Natural killer cell (primary cell): ENCODE data around the gene DGCR2. TPM values are rescaled to one million over a fixed set of nuclear protein-coding genes. Genes with fewer than 3 reads are reported as not detected.
"Not testable (repeated sequence)": the region's sequence is repeated elsewhere in the genome, so short reads cannot be mapped to it uniquely, and the experiment has no call there.

Experiments
- ATAC-seq, 3 donors: fragments of 150-1000 bp in 2 of 3; fragments of 200-7000 bp in 1 of 3; cut with Tn5 transposase; 1 replicate in 1 of 3; 2 replicates in 2 of 3; pipeline ENCODE4 v1.10.0; 2021; ENCODE audit warnings: mild to moderate bottlenecking in 2 of 3, moderate library complexity in 2 of 3
- DNase-seq, 2 donors: peaks; one replicate each; pipeline versions ENCODE4 v3.0.0 to v3.0.0-alpha.2; 2013 to 2021; ENCODE audit warnings: mixed read lengths in 1 of 2
- H3K27ac ChIP-seq: one replicate; pipeline ENCODE4 v1.5.1; 2013; ENCODE audit warnings: mild to moderate bottlenecking, low read length
- H3K27me3 ChIP-seq: one replicate; pipeline ENCODE4 v1.6.1; 2013; ENCODE audit warnings: low read length; ENCODE audit not compliant: control insufficient read depth, insufficient read depth
- H3K36me3 ChIP-seq: one replicate; pipeline ENCODE4 v1.6.1; 2013; ENCODE audit warnings: low read length; ENCODE audit not compliant: control insufficient read depth, insufficient read depth
- H3K4me1 ChIP-seq: one replicate; pipeline ENCODE4 v1.6.1; 2013; ENCODE audit warnings: low read length; ENCODE audit not compliant: control insufficient read depth, insufficient read depth
- H3K4me3 ChIP-seq: one replicate; pipeline ENCODE4 v1.5.1; 2013; ENCODE audit warnings: low read length
- H3K9me3 ChIP-seq: one replicate; pipeline ENCODE4 v1.6.1; 2013; ENCODE audit warnings: low read length; ENCODE audit not compliant: control insufficient read depth, insufficient read depth
- H3K27ac Mint-ChIP-seq, 2 donors: one replicate each; pipeline ENCODE4 v1.8.0; 2022; ENCODE audit warnings: mild to moderate bottlenecking in 2 of 2, mixed read lengths in 2 of 2, moderate library complexity in 1 of 2
- H3K27me3 Mint-ChIP-seq, 2 donors: one replicate each; pipeline ENCODE4 v1.8.0; 2022; ENCODE audit warnings: low read depth in 2 of 2, mixed read lengths in 2 of 2
- H3K36me3 Mint-ChIP-seq: one replicate; pipeline ENCODE4 v1.8.0; 2022; ENCODE audit warnings: mixed read lengths
- H3K4me1 Mint-ChIP-seq, 2 donors: one replicate each; pipeline ENCODE4 v1.8.0; 2022; ENCODE audit warnings: mixed read lengths in 2 of 2
- H3K4me3 Mint-ChIP-seq: one replicate; pipeline ENCODE4 v1.8.0; 2022; ENCODE audit warnings: mild to moderate bottlenecking, moderate library complexity, mixed read lengths
- H3K9me3 Mint-ChIP-seq, 2 donors: one replicate each; pipeline ENCODE4 v1.8.0; 2022; ENCODE audit warnings: mixed read lengths in 2 of 2
- CTCF ChIP-seq: fragments of 200-600 bp; IDR thresholded peaks from one replicate; pipeline ENCODE4 v1.8.0; 2022; ENCODE audit warnings: antibody characterized with exemption
- WGBS: methylation state at CpG from one replicate; pipeline ENCODE4 v1.1.7; 2013; ENCODE audit warnings: missing lambda C conversion rate; ENCODE audit not compliant: insufficient coverage; 5-methylcytosine and 5-hydroxymethylcytosine counted together
- intact Hi-C: fragments of 100-400 bp; cut with micrococcal nuclease; formaldehyde crosslinking; loops from one replicate; pipeline ENCODE4 v1.14.2; 2022
- total RNA-seq, 4 donors: library from RNA; stranded (reverse); fragments of 120-200 nt in 1 of 4; gene quantifications; one replicate each; pipeline versions ENCODE4 v1.2.3 to v1.2.4, GENCODE V29; 2013 to 2022

Gene DGCR2
- total RNA-seq, 3 donors from 2014 or later (not counting 1 experiment from before 2014, with no cell fraction given) = 27.5 to 44.1 (median 41.3) TPM

DNA sequence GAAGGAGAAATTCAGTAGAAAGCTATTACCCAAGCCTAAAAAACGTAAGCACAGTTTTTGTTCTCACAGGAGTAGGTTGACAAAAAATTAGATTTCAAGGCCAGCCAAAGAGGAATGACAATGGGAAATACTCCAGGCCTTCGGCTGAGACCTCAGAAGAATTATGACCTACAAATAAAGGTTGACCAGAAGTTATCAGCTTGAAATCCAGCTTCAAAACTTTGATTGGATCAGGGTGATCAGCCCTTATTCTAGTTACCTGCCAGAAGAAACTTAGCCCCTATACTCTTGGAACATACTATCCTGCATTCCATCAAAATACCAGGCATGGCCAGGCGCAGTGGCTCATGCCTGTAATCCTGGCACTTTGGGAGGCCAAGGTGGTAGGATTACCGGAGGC lies 117.7 kb downstream of the DGCR2 start:
- Mint-ChIP-seq H3K27ac (no peak overlapping the region), H3K36me3 (no peaks in the 10 kb centered on the region), H3K9me3 (no peaks in the 10 kb centered on the region), H3K27me3 (peaks cover 9 to 28% of the 10 kb centered on the region in 2 donors), H3K4me1 (no peaks in the 10 kb centered on the region), H3K4me3 (no peak overlapping the region)
- no peaks in the 10 kb centered on the region for H3K4me1 ChIP-seq
- ATAC-seq (no peak), DNase-seq (no peak)
- no peak overlapping the region for H3K27ac ChIP-seq
- intact Hi-C loops = no loop called here
- TF ChIP-seq CTCF = no peak
- H3K4me3 ChIP-seq = no peak overlapping the region
- 92% methylated on average over 3 of the region's 4 CpGs for WGBS
- H3K36me3 ChIP-seq = no peaks in the 10 kb centered on the region
- no peaks in the 10 kb centered on the region for H3K9me3 ChIP-seq
- peaks cover 4% of the 10 kb centered on the region for H3K27me3 ChIP-seq

GRCh38 chr22:19003508-19003907 lies 118.7 kb downstream of the DGCR2 start:
- Mint-ChIP-seq H3K36me3 (no peaks in the 10 kb centered on the region), H3K9me3 (no peaks in the 10 kb centered on the region), H3K4me1 (no peaks in the 10 kb centered on the region), H3K4me3 (no peak overlapping the region), H3K27ac (no peak overlapping the region), H3K27me3 (peaks cover 15 to 28% of the 10 kb centered on the region in 2 donors)
- TF ChIP-seq CTCF = no peak
- Histone ChIP-seq H3K36me3 (no peaks in the 10 kb centered on the region), H3K27me3 (peaks cover 4% of the 10 kb centered on the region), H3K4me3 (no peak overlapping the region), H3K27ac (no peak overlapping the region), H3K4me1 (no peaks in the 10 kb centered on the region), H3K9me3 (no peaks in the 10 kb centered on the region)
- ATAC-seq = no peak
- intact Hi-C loops = no loop called here
- no peak for DNase-seq

- no peaks in the 10 kb centered on the region for H3K4me1 Mint-ChIP-seq
- Histone ChIP-seq H3K4me1 (no peaks in the 10 kb centered on the region), H3K27me3 (peaks cover 4% of the 10 kb centered on the region), H3K9me3 (no peaks in the 10 kb centered on the region), H3K4me3 (no peak overlapping the region), H3K36me3 (no peaks in the 10 kb centered on the region), H3K27ac (no peak overlapping the region)
- H3K36me3 Mint-ChIP-seq = no peaks in the 10 kb centered on the region
- H3K27me3 Mint-ChIP-seq = peaks cover 19 to 30% of the 10 kb centered on the region in 2 donors
- DNase-seq (no peak), ATAC-seq (no peak)
- WGBS = 70% methylated on average over 5 of the region's 5 CpGs
- H3K9me3 Mint-ChIP-seq = no peaks in the 10 kb centered on the region
- intact Hi-C loops = no loop called here
- no peak overlapping the region for H3K27ac Mint-ChIP-seq
- TF ChIP-seq CTCF = no peak
- no peak overlapping the region for H3K4me3 Mint-ChIP-seq
Observed at GRCh38 chr22:19002684-19003038, 119.6 kb downstream of the DGCR2 start.

- Histone ChIP-seq H3K36me3 (no peaks in the 10 kb centered on the region), H3K27me3 (peaks cover 2% of the 10 kb centered on the region), H3K27ac (no peak overlapping the region), H3K4me1 (no peaks in the 10 kb centered on the region), H3K4me3 (no peak overlapping the region), H3K9me3 (no peaks in the 10 kb centered on the region)
- Mint-ChIP-seq H3K4me3 (no peak overlapping the region), H3K27ac (no peak overlapping the region), H3K4me1 (no peaks in the 10 kb centered on the region), H3K36me3 (no peaks in the 10 kb centered on the region), H3K27me3 (peaks cover 19 to 43% of the 10 kb centered on the region in 2 donors), H3K9me3 (no peaks in the 10 kb centered on the region)
- no peak for TF ChIP-seq CTCF
- WGBS = 91% methylated on average over 1 of the region's 2 CpGs
- no peak for ATAC-seq
- DNase-seq = no peak
- intact Hi-C loops = no loop called here
Observed at GRCh38 chr22:19001204-19001603, 121.0 kb downstream of the DGCR2 start.

- H3K9me3 Mint-ChIP-seq, H3K27me3 ChIP-seq, H3K4me3 ChIP-seq, H3K36me3 ChIP-seq, DNase-seq, ATAC-seq, H3K9me3 ChIP-seq, H3K4me1 ChIP-seq, intact Hi-C loops, H3K36me3 Mint-ChIP-seq, H3K27ac ChIP-seq, H3K4me3 Mint-ChIP-seq, H3K4me1 Mint-ChIP-seq, H3K27ac Mint-ChIP-seq: not testable (repeated sequence)
- no CpG with 5 or more reads among the region's 2 CpGs for WGBS
- peaks cover 13 to 43% of the 10 kb centered on the region in 2 donors for H3K27me3 Mint-ChIP-seq
Observed at GRCh38 chr22:19000106-19000505, 122.1 kb downstream of the DGCR2 start.
